Measurements from ENCODE around the gene SELENOV.

DNA sequence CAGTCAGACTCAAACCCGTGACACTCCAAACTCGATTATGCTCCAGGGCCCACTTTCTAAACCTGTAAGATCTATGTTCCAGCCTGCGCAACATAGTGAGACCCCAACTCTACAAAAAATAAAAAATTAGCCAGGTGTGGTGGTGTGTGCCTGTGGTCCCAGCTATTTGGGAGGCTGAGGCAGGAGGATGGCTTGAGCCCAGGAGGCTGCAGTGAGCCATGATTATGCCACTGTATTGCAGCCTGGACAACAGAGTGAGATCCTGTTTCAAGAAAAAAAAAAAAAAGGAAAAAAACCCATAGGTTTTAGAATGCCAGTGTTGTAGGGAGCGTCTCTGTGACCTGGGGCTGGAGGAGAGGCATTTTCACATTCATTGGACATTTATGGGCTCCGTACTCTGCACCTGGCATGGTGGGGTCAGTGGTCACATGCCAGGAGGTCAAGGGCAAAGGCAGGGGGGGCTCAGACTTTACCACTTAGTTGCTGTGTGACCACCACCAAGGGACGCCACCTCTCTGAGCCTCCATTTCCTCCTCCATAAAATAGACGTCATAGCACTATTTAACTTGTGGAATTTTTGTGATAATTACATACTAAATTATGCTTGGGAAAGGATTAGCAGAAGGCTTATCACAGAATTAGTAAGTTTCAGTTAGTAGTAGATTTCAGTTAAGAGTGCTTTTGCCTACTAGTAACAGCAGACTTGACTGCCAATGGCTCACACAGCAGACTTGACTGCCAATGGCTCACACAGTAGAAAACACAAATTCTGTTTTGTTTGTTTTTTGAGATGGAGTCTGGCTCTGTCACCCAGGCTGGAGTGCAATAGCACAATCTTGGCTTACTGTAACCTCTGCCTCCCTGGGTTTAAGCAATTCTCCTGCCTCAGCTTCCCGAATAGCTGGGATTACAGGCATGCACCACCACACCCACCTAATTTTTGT, 5.9 kb downstream of the SELENOV start:
- TF ChIP-seq, protein P1, sequence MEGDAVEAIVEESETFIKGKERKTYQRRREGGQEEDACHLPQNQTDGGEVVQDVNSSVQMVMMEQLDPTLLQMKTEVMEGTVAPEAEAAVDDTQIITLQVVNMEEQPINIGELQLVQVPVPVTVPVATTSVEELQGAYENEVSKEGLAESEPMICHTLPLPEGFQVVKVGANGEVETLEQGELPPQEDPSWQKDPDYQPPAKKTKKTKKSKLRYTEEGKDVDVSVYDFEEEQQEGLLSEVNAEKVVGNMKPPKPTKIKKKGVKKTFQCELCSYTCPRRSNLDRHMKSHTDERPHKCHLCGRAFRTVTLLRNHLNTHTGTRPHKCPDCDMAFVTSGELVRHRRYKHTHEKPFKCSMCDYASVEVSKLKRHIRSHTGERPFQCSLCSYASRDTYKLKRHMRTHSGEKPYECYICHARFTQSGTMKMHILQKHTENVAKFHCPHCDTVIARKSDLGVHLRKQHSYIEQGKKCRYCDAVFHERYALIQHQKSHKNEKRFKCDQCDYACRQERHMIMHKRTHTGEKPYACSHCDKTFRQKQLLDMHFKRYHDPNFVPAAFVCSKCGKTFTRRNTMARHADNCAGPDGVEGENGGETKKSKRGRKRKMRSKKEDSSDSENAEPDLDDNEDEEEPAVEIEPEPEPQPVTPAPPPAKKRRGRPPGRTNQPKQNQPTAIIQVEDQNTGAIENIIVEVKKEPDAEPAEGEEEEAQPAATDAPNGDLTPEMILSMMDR (conservative IDR thresholded peaks at IDR 0.05 in 1 of 2, IDR thresholded peaks at IDR 0.05 in 1 of 2; ENCODE audit: low read depth in 1 of 2, low read length in 2 of 2): no peak
- TF ChIP-seq EZH2 (IDR thresholded peaks at IDR 0.05; ENCODE audit: low read length, missing control alignments): no peak

Data from fibroblast of lung (primary cell).